K562 (cell line): ENCODE measurements around the gene JUNB. TPM values are rescaled to one million over a fixed set of nuclear protein-coding genes. Genes with fewer than 3 reads are reported as not detected.

ENCODE experiments used
- ARID4B ChIP-seq: sonication (generic); formaldehyde crosslinking; IDR thresholded peaks from 2 replicates; pipeline ENCODE4 v1.8.0; 2022; ENCODE audit warnings: mild to moderate bottlenecking, missing genetic modification reagents
- ATF7 ChIP-seq: fragments of 450-650 bp; IDR thresholded peaks from 2 replicates; pipeline ENCODE4 v1.7.1; 2014; ENCODE audit warnings: mild to moderate bottlenecking, moderate library complexity
- CBX3 ChIP-seq, 2 experiments: IDR thresholded peaks; 1 replicate in 1 of 2; 2 replicates in 1 of 2; pipeline ENCODE4 v1.6.1; 2012; ENCODE audit warnings: inconsistent platforms in 2 of 2, low read length in 2 of 2, borderline replicate concordance in 1 of 2, control low read depth in 1 of 2
- EP400 ChIP-seq: fragments of 450-650 bp; IDR thresholded peaks from 2 replicates; pipeline ENCODE4 v1.6.1; 2017; ENCODE audit warnings: antibody characterized with exemption, mild to moderate bottlenecking, moderate library complexity
- FOXA3 ChIP-seq, 2 experiments: fragments of 450-650 bp in 1 of 2; sonication (generic) in 1 of 2; formaldehyde crosslinking; IDR thresholded peaks in 1 of 2; conservative IDR thresholded peaks in 1 of 2; 2 replicates each; pipeline versions ENCODE4 v1.4.0 to v1.8.0; 2020 to 2022; ENCODE audit warnings: mild to moderate bottlenecking in 2 of 2, missing genetic modification reagents in 1 of 2
- MYC ChIP-seq, 2 experiments: fragments of 250-450 bp in 1 of 2; sonication (Bioruptor Pico) in 1 of 2; IDR thresholded peaks; 2 replicates each; pipeline versions ENCODE4 v1.5.1 to v1.6.1; 2012 to 2021; ENCODE audit warnings: low read depth in 2 of 2, borderline replicate concordance in 1 of 2, improper control_type of control experiment in 1 of 2, low read length in 1 of 2, mild to moderate bottlenecking in 1 of 2, moderate library complexity in 1 of 2
- TFAP4 ChIP-seq: sonication (generic); formaldehyde crosslinking; IDR thresholded peaks from 2 replicates; pipeline ENCODE4 v1.8.0; 2022; ENCODE audit warnings: missing genetic modification reagents, mild to moderate bottlenecking, moderate library complexity, borderline replicate concordance
- USF1 ChIP-seq: sonication (generic); formaldehyde crosslinking; IDR thresholded peaks from 2 replicates; pipeline ENCODE4 v1.9.0; 2022; ENCODE audit warnings: mild to moderate bottlenecking, missing genetic modification reagents
- ZBTB12 ChIP-seq: fragments of 250-450 bp; sonication (Bioruptor Pico); IDR thresholded peaks from 2 replicates; pipeline ENCODE4 v1.4.0; 2020
- ZNF165 ChIP-seq: fragments of 250-450 bp; sonication (Bioruptor Pico); IDR thresholded peaks from 2 replicates; pipeline ENCODE4 v1.4.0; 2020; ENCODE audit warnings: borderline replicate concordance
- ZNF174 ChIP-seq: fragments of 250-450 bp; sonication (Bioruptor Pico); IDR thresholded peaks from 2 replicates; pipeline ENCODE4 v1.4.0; 2020; ENCODE audit warnings: mild to moderate bottlenecking
- ZNF280A ChIP-seq: fragments of 450-650 bp; IDR thresholded peaks from 2 replicates; pipeline ENCODE4 v1.6.1; 2018; ENCODE audit warnings: mild to moderate bottlenecking, low read depth; ENCODE audit not compliant: partially characterized antibody
- ZNF740 ChIP-seq, 3 experiments: fragments of 200-800 bp in 1 of 3; sonication (Bioruptor generic) in 1 of 3; sonication (generic) in 1 of 3; formaldehyde crosslinking in 1 of 3; IDR thresholded peaks; 2 replicates each; pipeline versions ENCODE4 v1.6.1 to v1.8.0; 2016 to 2022; ENCODE audit warnings: mild to moderate bottlenecking in 2 of 3, missing compliant biosample characterization in 2 of 3, missing genetic modification characterization in 2 of 3, missing genetic modification reagents in 1 of 3
- polyA plus RNA-seq, 8 experiments: library from polyadenylated mRNA; depleted of rRNA in 4 of 8; stranded (reverse) in 5 of 8; unstranded in 3 of 8; fragments of >200 nt; fragmentation: Nextera tagmentation in 2 of 8; fragmentation: Illumina TruSeq in 1 of 8; extraction: Ambion mirVana in 2 of 8; extraction: Trizol in 1 of 8; gene quantifications; 2 replicates each; pipeline versions ENCODE4 v1.2.1 to v1.2.3, GENCODE V29; 2011 to 2014; ENCODE audit warnings: inconsistent platforms in 1 of 8, missing spikeins in 1 of 8
- total RNA-seq, 7 experiments: library from RNA; depleted of rRNA in 6 of 7; stranded (reverse); fragments of >200 nt in 6 of 7; fragmentation: Illumina TruSeq in 2 of 7; extraction: Trizol in 2 of 7; gene quantifications; 2 replicates each; pipeline versions ENCODE4 v1.2.1 to v1.2.3, GENCODE V29; 2011 to 2021; ENCODE audit warnings: low replicate concordance in 1 of 7

JUNB gene
- total and polyA plus RNA-seq, 9 of the 15 experiments (the other 6 are each of a cell fraction or from before 2014, with no cell fraction given): 0.23 to 88.1 (median 13.1) TPM

- 0 out of 2 replicates have a peak, but pooled peaks have one; percentile 48 for TF ChIP-seq ARID4B (CRISPR knock-in tag)
- TF ChIP-seq USF1 (CRISPR knock-in tag): peak; percentile 55; the same call in 1 of the 2 replicates
- no peak; a peak in 1 of 3 replicates for TF ChIP-seq CBX3 (IDR thresholded peaks at IDR 0.05; ENCODE audit: borderline replicate concordance in 1 of 2, low read length in 2 of 2)
- TF ChIP-seq ZNF165: no peak
- peak in 1 of 2 experiments; percentile 53; a peak in 1 of 4 replicates for TF ChIP-seq FOXA3 (CRISPR knock-in tag; conservative IDR thresholded peaks at IDR 0.05 in 1 of 2, IDR thresholded peaks at IDR 0.05 in 1 of 2)
- no peak for TF ChIP-seq ZNF174 (CRISPR knock-in tag)
- peak; percentile 39; the same call in 1 of the 2 replicates for TF ChIP-seq EP400
- 0 out of 2 replicates have a peak, but pooled peaks have one; percentile 9 for TF ChIP-seq ATF7
- TF ChIP-seq ZBTB12 (CRISPR knock-in tag): 0 out of 2 replicates have a peak, but pooled peaks have one; percentile 30
- peak; percentile 20; the same call in 1 of the 2 replicates for TF ChIP-seq TFAP4 (CRISPR knock-in tag)
- no peak for TF ChIP-seq ZNF280A
- TF ChIP-seq MYC (IDR thresholded peaks at IDR 0.05; ENCODE audit: low read depth, low read length): peak; percentile 48; the same call in 1 of the 2 replicates
- TF ChIP-seq MYC (CRISPR knock-in tag; IDR thresholded peaks at IDR 0.05; ENCODE audit: borderline replicate concordance, low read depth): no peak
- peak; percentile 85 for TF ChIP-seq ZNF740 (CRISPR knock-in tag; IDR thresholded peaks at IDR 0.05)
- no peak for TF ChIP-seq ZNF740 (tag; IDR thresholded peaks at IDR 0.05)
Measured at GRCh38 chr19:12838886-12839756, 47.8 kb downstream of the JUNB start (continued).
